Measurements from ENCODE around the gene MT4. TPM values are rescaled to one million over a fixed set of nuclear protein-coding genes. Genes with fewer than 3 reads are reported as not detected.

The MT4 gene
- polyA plus RNA-seq, 1 of the 3 experiments (the other 2 are of a cell fraction) = not detected

DNA sequence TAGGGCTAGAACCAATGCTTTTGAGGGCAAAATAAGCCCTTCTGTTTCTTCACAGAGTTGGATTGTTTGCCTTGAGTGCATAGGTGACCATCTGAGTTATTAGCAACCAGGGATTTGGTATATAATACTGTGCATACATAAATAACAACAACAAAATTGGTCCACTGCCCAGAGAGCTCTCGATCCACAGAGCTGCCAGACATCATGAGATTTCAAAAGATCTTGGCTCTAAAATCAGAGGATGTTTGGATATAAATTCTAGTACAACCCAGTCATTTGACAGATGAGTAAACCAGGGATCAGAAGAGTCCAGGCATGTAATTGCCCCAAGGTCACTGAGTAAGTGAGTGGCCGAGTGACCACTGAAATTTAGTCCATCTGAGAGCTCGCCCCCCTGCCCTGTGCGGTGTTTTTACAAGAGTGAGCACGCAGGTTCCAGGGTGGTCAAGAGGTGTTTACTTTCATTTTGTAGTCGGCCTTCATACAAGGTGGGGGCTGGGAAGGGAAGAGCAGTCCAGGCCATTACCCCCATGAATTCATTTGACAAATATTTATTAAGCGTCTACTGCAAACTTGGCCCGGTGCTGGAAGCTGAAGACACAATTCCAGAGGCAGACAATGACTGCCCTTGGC lies 41.7 kb downstream of the MT4 start:
- peaks cover 54% of the 10 kb centered on the region for H3F3A ChIP-seq (replicated peaks; ENCODE audit: insufficient read depth)
- TF ChIP-seq, protein P1, sequence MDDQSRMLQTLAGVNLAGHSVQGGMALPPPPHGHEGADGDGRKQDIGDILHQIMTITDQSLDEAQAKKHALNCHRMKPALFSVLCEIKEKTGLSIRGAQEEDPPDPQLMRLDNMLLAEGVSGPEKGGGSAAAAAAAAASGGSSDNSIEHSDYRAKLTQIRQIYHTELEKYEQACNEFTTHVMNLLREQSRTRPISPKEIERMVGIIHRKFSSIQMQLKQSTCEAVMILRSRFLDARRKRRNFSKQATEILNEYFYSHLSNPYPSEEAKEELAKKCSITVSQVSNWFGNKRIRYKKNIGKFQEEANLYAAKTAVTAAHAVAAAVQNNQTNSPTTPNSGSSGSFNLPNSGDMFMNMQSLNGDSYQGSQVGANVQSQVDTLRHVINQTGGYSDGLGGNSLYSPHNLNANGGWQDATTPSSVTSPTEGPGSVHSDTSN (IDR thresholded peaks at IDR 0.05) = peak; percentile 55; the same call in 1 of the 2 replicates
- peak; percentile 24; the same call in 1 of the 2 replicates for TF ChIP-seq FOSL2 (IDR thresholded peaks at IDR 0.05; ENCODE audit: borderline replicate concordance, low read depth)
- no peak for TF ChIP-seq RFX5 (IDR thresholded peaks at IDR 0.05; ENCODE audit: low read length)
- TF ChIP-seq, protein P2, sequence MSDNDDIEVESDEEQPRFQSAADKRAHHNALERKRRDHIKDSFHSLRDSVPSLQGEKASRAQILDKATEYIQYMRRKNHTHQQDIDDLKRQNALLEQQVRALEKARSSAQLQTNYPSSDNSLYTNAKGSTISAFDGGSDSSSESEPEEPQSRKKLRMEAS (IDR thresholded peaks at IDR 0.05; ENCODE audit: low read depth) = no peak
- TF ChIP-seq NFIC (IDR thresholded peaks at IDR 0.05; ENCODE audit: borderline replicate concordance) = peak; percentile 62; the same call in 1 of the 2 replicates
- TF ChIP-seq EP300 (IDR thresholded peaks at IDR 0.05; ENCODE audit: borderline replicate concordance in 1 of 2, low read depth in 1 of 2, low read length in 1 of 2) = peak in 1 of 2 experiments; percentile 17; a peak in 1 of 4 replicates
- TF ChIP-seq SMC3 (IDR thresholded peaks at IDR 0.05; ENCODE audit: low read depth, low read length) = no peak
- no peaks in the 10 kb centered on the region for H3K9me2 ChIP-seq
- CTCF ChIA-PET = interaction anchor here (1.1 to 8.2 kb wide), 3 partner anchors 43 to 183 kb away, joined by 3 to 138 read pairs (median 3); no protein-coding TSS in a partner anchor
- H4K20me1 ChIP-seq (ENCODE audit: insufficient read depth) = no peaks in the 10 kb centered on the region; the same call in 1 of the 2 replicates
- no peaks in the 10 kb centered on the region for H3K9me3 ChIP-seq
- no peaks in the 10 kb centered on the region for H3K27me3 ChIP-seq (ENCODE audit: insufficient read depth)
- H3K4me2 ChIP-seq = peak overlapping the region; percentile 88
- H3K9ac ChIP-seq = peak overlapping the region; percentile 90
- no peak overlapping the region for H3K4me3 ChIP-seq (ENCODE audit: low read depth in 2 of 2, low read length in 1 of 2)
- POLR2A ChIA-PET = no interaction called here
- no peak for DNase-seq
- 46% methylated on average over 8 of the region's 8 CpGs for WGBS (ENCODE audit: low lambda C conversion rate)
- H3K36me3 ChIP-seq (replicated peaks in 1 of 2; ENCODE audit: control insufficient read depth in 1 of 2, insufficient read depth in 2 of 2, low read length in 1 of 2) = no peaks in the 10 kb centered on the region
- H2AFZ ChIP-seq (ENCODE audit: low read depth) = peak overlapping the region; percentile 43
- peak overlapping the region; percentile 86 to 96 for H3K27ac ChIP-seq (ENCODE audit: low read depth in 2 of 2, low read length in 1 of 2)
- H3K79me2 ChIP-seq (ENCODE audit: insufficient read depth) = peaks cover 29% of the 10 kb centered on the region
- peaks cover 35 to 45% of the 10 kb centered on the region in 2 experiments; a peak in 3 of 4 replicates for H3K4me1 ChIP-seq (ENCODE audit: control insufficient read depth in 1 of 2, insufficient read depth in 2 of 2, low read depth in 1 of 2, low read length in 1 of 2)

GRCh38 chr16:56607109-56607618 lies 42.3 kb downstream of the MT4 start:
- no peak overlapping the region for H3K4me3 ChIP-seq (ENCODE audit: low read depth in 2 of 2, low read length in 1 of 2)
- H3K4me1 ChIP-seq (ENCODE audit: control insufficient read depth in 1 of 2, insufficient read depth in 2 of 2, low read depth in 1 of 2, low read length in 1 of 2) = peaks cover 35 to 46% of the 10 kb centered on the region in 2 experiments; a peak in 3 of 4 replicates
- peak overlapping the region; percentile 86 to 96 for H3K27ac ChIP-seq (ENCODE audit: low read depth in 2 of 2, low read length in 1 of 2)
- no peaks in the 10 kb centered on the region for H3K9me3 ChIP-seq
- ChIA-PET CTCF (interaction anchor here (1.2 to 8.2 kb wide), 2 partner anchors 44 to 95 kb away, joined by 3 to 138 read pairs; no protein-coding TSS in a partner anchor), POLR2A (no interaction called here)
- 24% methylated on average over 11 of the region's 14 CpGs for WGBS (ENCODE audit: low lambda C conversion rate)
- H3K36me3 ChIP-seq (replicated peaks in 1 of 2; ENCODE audit: control insufficient read depth in 1 of 2, insufficient read depth in 2 of 2, low read length in 1 of 2) = no peaks in the 10 kb centered on the region
- no peaks in the 10 kb centered on the region for H3K27me3 ChIP-seq (ENCODE audit: insufficient read depth)
- no peak for DNase-seq
- peak overlapping the region; percentile 90 for H3K9ac ChIP-seq
- no peaks in the 10 kb centered on the region; the same call in 1 of the 2 replicates for H4K20me1 ChIP-seq (ENCODE audit: insufficient read depth)
- H2AFZ ChIP-seq (ENCODE audit: low read depth) = peak overlapping the region; percentile 43
- no peaks in the 10 kb centered on the region for H3K9me2 ChIP-seq
- peaks cover 30% of the 10 kb centered on the region for H3K79me2 ChIP-seq (ENCODE audit: insufficient read depth)
- peaks cover 54% of the 10 kb centered on the region for H3F3A ChIP-seq (replicated peaks; ENCODE audit: insufficient read depth)
- peak overlapping the region; percentile 88 for H3K4me2 ChIP-seq
- no peak for TF ChIP-seq RFX5 (IDR thresholded peaks at IDR 0.05; ENCODE audit: low read length)
- peak; percentile 48; the same call in 1 of the 2 replicates for TF ChIP-seq RXRA (IDR thresholded peaks at IDR 0.05; ENCODE audit: borderline replicate concordance, low read depth)
- peak; percentile 49 for TF ChIP-seq GABPA (IDR thresholded peaks at IDR 0.05; ENCODE audit: low read depth)
- TF ChIP-seq NFIC (IDR thresholded peaks at IDR 0.05; ENCODE audit: borderline replicate concordance) = peak; percentile 81
- TF ChIP-seq, protein P3, sequence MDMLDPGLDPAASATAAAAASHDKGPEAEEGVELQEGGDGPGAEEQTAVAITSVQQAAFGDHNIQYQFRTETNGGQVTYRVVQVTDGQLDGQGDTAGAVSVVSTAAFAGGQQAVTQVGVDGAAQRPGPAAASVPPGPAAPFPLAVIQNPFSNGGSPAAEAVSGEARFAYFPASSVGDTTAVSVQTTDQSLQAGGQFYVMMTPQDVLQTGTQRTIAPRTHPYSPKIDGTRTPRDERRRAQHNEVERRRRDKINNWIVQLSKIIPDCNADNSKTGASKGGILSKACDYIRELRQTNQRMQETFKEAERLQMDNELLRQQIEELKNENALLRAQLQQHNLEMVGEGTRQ (IDR thresholded peaks at IDR 0.05; ENCODE audit: borderline replicate concordance, low read depth, low read length) = no peak
- no peak for TF ChIP-seq MXI1 (IDR thresholded peaks at IDR 0.05; ENCODE audit: low read depth, low read length)
- TF ChIP-seq EP300 (IDR thresholded peaks at IDR 0.05; ENCODE audit: borderline replicate concordance in 1 of 2, low read depth in 1 of 2, low read length in 1 of 2) = peak in 1 of 2 experiments; percentile 67; a peak in 1 of 4 replicates
- TF ChIP-seq ZBTB33 (IDR thresholded peaks at IDR 0.05; ENCODE audit: borderline replicate concordance, low read depth) = no peak
- TF ChIP-seq, protein P4, sequence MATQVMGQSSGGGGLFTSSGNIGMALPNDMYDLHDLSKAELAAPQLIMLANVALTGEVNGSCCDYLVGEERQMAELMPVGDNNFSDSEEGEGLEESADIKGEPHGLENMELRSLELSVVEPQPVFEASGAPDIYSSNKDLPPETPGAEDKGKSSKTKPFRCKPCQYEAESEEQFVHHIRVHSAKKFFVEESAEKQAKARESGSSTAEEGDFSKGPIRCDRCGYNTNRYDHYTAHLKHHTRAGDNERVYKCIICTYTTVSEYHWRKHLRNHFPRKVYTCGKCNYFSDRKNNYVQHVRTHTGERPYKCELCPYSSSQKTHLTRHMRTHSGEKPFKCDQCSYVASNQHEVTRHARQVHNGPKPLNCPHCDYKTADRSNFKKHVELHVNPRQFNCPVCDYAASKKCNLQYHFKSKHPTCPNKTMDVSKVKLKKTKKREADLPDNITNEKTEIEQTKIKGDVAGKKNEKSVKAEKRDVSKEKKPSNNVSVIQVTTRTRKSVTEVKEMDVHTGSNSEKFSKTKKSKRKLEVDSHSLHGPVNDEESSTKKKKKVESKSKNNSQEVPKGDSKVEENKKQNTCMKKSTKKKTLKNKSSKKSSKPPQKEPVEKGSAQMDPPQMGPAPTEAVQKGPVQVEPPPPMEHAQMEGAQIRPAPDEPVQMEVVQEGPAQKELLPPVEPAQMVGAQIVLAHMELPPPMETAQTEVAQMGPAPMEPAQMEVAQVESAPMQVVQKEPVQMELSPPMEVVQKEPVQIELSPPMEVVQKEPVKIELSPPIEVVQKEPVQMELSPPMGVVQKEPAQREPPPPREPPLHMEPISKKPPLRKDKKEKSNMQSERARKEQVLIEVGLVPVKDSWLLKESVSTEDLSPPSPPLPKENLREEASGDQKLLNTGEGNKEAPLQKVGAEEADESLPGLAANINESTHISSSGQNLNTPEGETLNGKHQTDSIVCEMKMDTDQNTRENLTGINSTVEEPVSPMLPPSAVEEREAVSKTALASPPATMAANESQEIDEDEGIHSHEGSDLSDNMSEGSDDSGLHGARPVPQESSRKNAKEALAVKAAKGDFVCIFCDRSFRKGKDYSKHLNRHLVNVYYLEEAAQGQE (IDR thresholded peaks at IDR 0.05; ENCODE audit: low read depth, low read length) = peak; percentile 69
- TF ChIP-seq, protein P1 (IDR thresholded peaks at IDR 0.05) = peak; percentile 22; the same call in 1 of the 2 replicates
- no peak; the same call in 1 of the 2 replicates for TF ChIP-seq MEF2A (IDR thresholded peaks at IDR 0.05; ENCODE audit: borderline replicate concordance, low read depth)
